HepG2 (cell line): Measurements from ENCODE around the gene VNN1. TPM values are rescaled to one million over a fixed set of nuclear protein-coding genes. Genes with fewer than 3 reads are reported as not detected.

ENCODE experiments used
- GZF1 ChIP-seq: sonication (generic); formaldehyde crosslinking; IDR thresholded peaks from 2 replicates; pipeline ENCODE4 v1.5.1; 2020; ENCODE audit warnings: mild to moderate bottlenecking, missing genetic modification reagents
- HNRNPL ChIP-seq: fragments of 200-400 bp; formaldehyde crosslinking; IDR thresholded peaks from 2 replicates; pipeline ENCODE4 v1.6.1; 2017; ENCODE audit warnings: mild to moderate bottlenecking, low read depth, low read length
- KDM3A ChIP-seq: IDR thresholded peaks from 2 replicates; pipeline ENCODE4 v1.6.1; 2018; ENCODE audit warnings: low read depth, missing compliant biosample characterization
- MAF1 ChIP-seq: sonication (generic); formaldehyde crosslinking; IDR thresholded peaks from 2 replicates; pipeline ENCODE4 v1.5.0; 2020; ENCODE audit warnings: missing genetic modification reagents, borderline replicate concordance
- MAFG ChIP-seq: sonication (generic); formaldehyde crosslinking; IDR thresholded peaks from 2 replicates; pipeline ENCODE4 v1.5.1; 2020; ENCODE audit warnings: mild to moderate bottlenecking, missing genetic modification reagents
- MLLT10 ChIP-seq: sonication (generic); formaldehyde crosslinking; IDR thresholded peaks from 2 replicates; pipeline ENCODE4 v1.4.0; 2020; ENCODE audit warnings: missing genetic modification reagents
- NFIB ChIP-seq: sonication (generic); formaldehyde crosslinking; IDR thresholded peaks from 2 replicates; pipeline ENCODE4 v1.9.0; 2021; ENCODE audit warnings: missing genetic modification reagents, mild to moderate bottlenecking, borderline replicate concordance
- NFKBIZ ChIP-seq: IDR thresholded peaks from 2 replicates; pipeline ENCODE4 v1.6.1; 2018; ENCODE audit warnings: missing genetic modification reagents, missing compliant biosample characterization
- NFRKB ChIP-seq: fragments of 450-650 bp; IDR thresholded peaks from 2 replicates; pipeline ENCODE4 v1.6.1; 2017
- NR2F6 ChIP-seq, 2 experiments: IDR thresholded peaks; 2 replicates each; pipeline ENCODE4 v1.6.1; 2016; ENCODE audit warnings: antibody characterized with exemption in 1 of 2, mild to moderate bottlenecking in 1 of 2
- PREB ChIP-seq: sonication (generic); formaldehyde crosslinking; IDR thresholded peaks from 2 replicates; pipeline ENCODE4 v1.4.0; 2020; ENCODE audit warnings: missing genetic modification reagents
- SAFB2 ChIP-seq: sonication (generic); formaldehyde crosslinking; IDR thresholded peaks from 2 replicates; pipeline ENCODE4 v1.5.1; 2020; ENCODE audit warnings: missing genetic modification reagents, low read depth, mild to moderate bottlenecking, borderline replicate concordance
- SAP130 ChIP-seq: IDR thresholded peaks from 2 replicates; pipeline ENCODE4 v1.6.1; 2016; ENCODE audit warnings: low read depth
- SNAI1 ChIP-seq: sonication (generic); formaldehyde crosslinking; IDR thresholded peaks from 2 replicates; pipeline ENCODE4 v1.5.0; 2020; ENCODE audit warnings: mild to moderate bottlenecking, missing genetic modification reagents, borderline replicate concordance
- SOX5 ChIP-seq: IDR thresholded peaks from 2 replicates; pipeline ENCODE4 v1.6.1; 2016; ENCODE audit warnings: borderline replicate concordance
- SRSF1 ChIP-seq: fragments of 200-400 bp; formaldehyde crosslinking; optimal IDR thresholded peaks from 2 replicates; pipeline ENCODE3; 2017; ENCODE audit warnings: mild to moderate bottlenecking, low read depth, low read length, moderate library complexity
- YEATS2 ChIP-seq: sonication (generic); formaldehyde crosslinking; IDR thresholded peaks from 2 replicates; pipeline ENCODE4 v1.4.0; 2020; ENCODE audit warnings: missing genetic modification reagents, borderline replicate concordance
- ZFP91 ChIP-seq: sonication (generic); formaldehyde crosslinking; IDR thresholded peaks from 2 replicates; pipeline ENCODE4 v1.9.0; 2022; ENCODE audit warnings: missing genetic modification reagents, mild to moderate bottlenecking, borderline replicate concordance
- ZNF101 ChIP-seq: sonication (generic); formaldehyde crosslinking; IDR thresholded peaks from 2 replicates; pipeline ENCODE4 v1.4.0; 2020; ENCODE audit warnings: mild to moderate bottlenecking, low read depth, missing genetic modification reagents, borderline replicate concordance
- ZNF253 ChIP-seq: sonication (generic); formaldehyde crosslinking; IDR thresholded peaks from 2 replicates; pipeline ENCODE4 v1.8.0; 2022; ENCODE audit warnings: mild to moderate bottlenecking, missing genetic modification reagents, borderline replicate concordance
- ZNF275 ChIP-seq: sonication (generic); formaldehyde crosslinking; IDR thresholded peaks from 2 replicates; pipeline ENCODE4 v1.8.0; 2022; ENCODE audit warnings: missing genetic modification reagents, mild to moderate bottlenecking, inconsistent platforms, borderline replicate concordance
- ZNF326 ChIP-seq: sonication (generic); formaldehyde crosslinking; IDR thresholded peaks from 2 replicates; pipeline ENCODE4 v1.4.0; 2020; ENCODE audit warnings: missing genetic modification reagents, borderline replicate concordance
- ZNF329 ChIP-seq: sonication (generic); formaldehyde crosslinking; IDR thresholded peaks from 2 replicates; pipeline ENCODE4 v1.9.0; 2021; ENCODE audit warnings: low read depth, mild to moderate bottlenecking, missing genetic modification reagents
- ZNF333 ChIP-seq: sonication (generic); formaldehyde crosslinking; IDR thresholded peaks from 2 replicates; pipeline ENCODE4 v1.4.0; 2020; ENCODE audit warnings: mild to moderate bottlenecking, missing genetic modification reagents, borderline replicate concordance
- ZNF629 ChIP-seq: sonication (generic); formaldehyde crosslinking; conservative IDR thresholded peaks from 2 replicates; pipeline ENCODE4 v1.5.0; 2020; ENCODE audit warnings: missing genetic modification reagents
- ZNF639 ChIP-seq: conservative IDR thresholded peaks from 2 replicates; pipeline ENCODE4 v1.6.1; 2018; ENCODE audit warnings: missing genetic modification reagents
- ZSCAN25 ChIP-seq: sonication (generic); formaldehyde crosslinking; IDR thresholded peaks from 2 replicates; pipeline ENCODE4 v1.8.0; 2022; ENCODE audit warnings: mild to moderate bottlenecking, missing genetic modification reagents
- polyA plus RNA-seq, 8 experiments: library from polyadenylated mRNA; depleted of rRNA in 3 of 8; stranded (reverse) in 7 of 8; unstranded in 1 of 8; fragments of >200 nt; fragmentation: Illumina TruSeq in 4 of 8; extraction: Trizol in 4 of 8; gene quantifications; 2 replicates each; pipeline versions ENCODE4 v1.2.1 to v1.2.3, GENCODE V29; 2011 to 2016; ENCODE audit warnings: low read depth in 4 of 8, missing spikeins in 1 of 8, mixed read lengths in 1 of 8; ENCODE audit not compliant: insufficient read depth in 1 of 8
- total RNA-seq, 5 experiments: library from RNA; depleted of rRNA; stranded (reverse); fragments of >200 nt; fragmentation: Illumina TruSeq; extraction: Trizol; gene quantifications; 2 replicates each; pipeline ENCODE4 v1.2.3, GENCODE V29; 2016; ENCODE audit warnings: low read depth in 1 of 5

VNN1 gene
- total and polyA plus RNA-seq, 2 of the 13 experiments (the other 11 are each of a cell fraction or from before 2014, with no cell fraction given), result 0.62 to 4.0 TPM

GRCh38 chr6:132734694-132735236 lies 20.9 kb upstream of the VNN1 start (continued):
- TF ChIP-seq ZFP91 (CRISPR knock-in tag), result no peak
- no peak for TF ChIP-seq ZNF329
- no peak for TF ChIP-seq ZNF275 (CRISPR knock-in tag)
- no peak for TF ChIP-seq ZNF101 (CRISPR knock-in tag)
- TF ChIP-seq SAP130 (CRISPR knock-in tag), result peak; percentile 92
- TF ChIP-seq SOX5 (CRISPR knock-in tag), result peak; percentile 94
- peak; percentile 100 for TF ChIP-seq NFKBIZ (CRISPR knock-in tag)
- no peak for TF ChIP-seq MAFG (CRISPR knock-in tag)
- TF ChIP-seq YEATS2 (CRISPR knock-in tag), result peak; percentile 75; the same call in 1 of the 2 replicates
- TF ChIP-seq HNRNPL, result no peak
- TF ChIP-seq ZSCAN25 (CRISPR knock-in tag), result no peak
- TF ChIP-seq KDM3A (CRISPR knock-in tag), result peak; percentile 97; the same call in 1 of the 2 replicates
- no peak; the same call in 1 of the 2 replicates for TF ChIP-seq GZF1 (CRISPR knock-in tag)
- no peak for TF ChIP-seq ZNF639 (CRISPR knock-in tag)
- TF ChIP-seq SNAI1, result no peak
- no peak for TF ChIP-seq ZNF326 (CRISPR knock-in tag)
- TF ChIP-seq ZNF629 (CRISPR knock-in tag), result no peak
- peak; percentile 65 for TF ChIP-seq NR2F6 (IDR thresholded peaks at IDR 0.05)
- peak; percentile 74 for TF ChIP-seq NR2F6 (CRISPR knock-in tag; IDR thresholded peaks at IDR 0.05)
- no peak for TF ChIP-seq MLLT10 (CRISPR knock-in tag)
- no peak for TF ChIP-seq PREB (CRISPR knock-in tag)
- no peak for TF ChIP-seq MAF1 (CRISPR knock-in tag)
- no peak for TF ChIP-seq ZNF253 (CRISPR knock-in tag)
- no peak for TF ChIP-seq ZNF333 (CRISPR knock-in tag)
- no peak for TF ChIP-seq NFIB (CRISPR knock-in tag)
- TF ChIP-seq SRSF1, result no peak
- TF ChIP-seq SAFB2 (CRISPR knock-in tag), result no peak
- TF ChIP-seq NFRKB, result no peak
